Heart left ventricle (tissue), 16 donors: Measurements from ENCODE around the gene WDFY3. TPM values are rescaled to one million over a fixed set of nuclear protein-coding genes. Genes with fewer than 3 reads are reported as not detected.
A peak's percentile ranks its signal among the peaks of the same experiment; 100 is the strongest.

Source experiments
- ATAC-seq, 4 donors: fragments of 200-7000 bp; cut with Tn5 transposase; one replicate each; pipeline ENCODE4 v1.9.1; 2020 to 2022; ENCODE audit warnings: moderate library complexity in 4 of 4, mild to moderate bottlenecking in 3 of 4, moderate number of reproducible peaks in 1 of 4
- DNase-seq, 5 donors: peaks; one replicate each; pipeline ENCODE4 v3.0.0-alpha.2; 2020
- H3K27ac ChIP-seq, 12 donors: fragments of 200-600 bp; sonication (generic) in 4 of 12; one replicate each; pipeline versions ENCODE4 v1.5.0 to v1.8.0; 2016 to 2022; ENCODE audit warnings: mild to moderate bottlenecking in 2 of 12
- H3K27me3 ChIP-seq, 9 donors: fragments of 200-600 bp; sonication (generic) in 2 of 9; one replicate each; pipeline versions ENCODE4 v1.5.1 to v1.8.0; 2016 to 2022; ENCODE audit warnings: mild to moderate bottlenecking in 3 of 9
- H3K36me3 ChIP-seq, 9 donors: fragments of 200-600 bp; sonication (generic) in 2 of 9; one replicate each; pipeline versions ENCODE4 v1.5.0 to v1.8.0; 2018 to 2022; ENCODE audit warnings: mild to moderate bottlenecking in 2 of 9
- H3K4me1 ChIP-seq, 12 donors: fragments of 200-600 bp; sonication (generic) in 4 of 12; one replicate each; pipeline versions ENCODE4 v1.5.0 to v1.8.0; 2016 to 2022; ENCODE audit warnings: mild to moderate bottlenecking in 3 of 12
- H3K4me3 ChIP-seq, 12 donors: fragments of 200-600 bp; sonication (generic) in 4 of 12; one replicate each; pipeline versions ENCODE4 v1.5.0 to v1.8.0; 2017 to 2022; ENCODE audit warnings: mild to moderate bottlenecking in 9 of 12, moderate library complexity in 4 of 12
- H3K9me3 ChIP-seq, 12 donors: fragments of 200-600 bp; sonication (generic) in 4 of 12; one replicate each; pipeline versions ENCODE4 v1.5.0 to v1.8.0; 2016 to 2022; ENCODE audit warnings: mild to moderate bottlenecking in 1 of 12
- POLR2A ChIP-seq, 2 donors: fragments of 450-650 bp; IDR thresholded peaks; one replicate each; pipeline ENCODE4 v1.6.1; 2017; ENCODE audit warnings: antibody characterized with exemption in 2 of 2, mild to moderate bottlenecking in 2 of 2, moderate library complexity in 2 of 2
- WGBS, 4 donors: extraction: QIAGEN DNeasy Blood & Tissue Kit in 2 of 4; methylation state at CpG; one replicate each; pipeline versions ENCODE4 v1.1.5 to v1.1.7; 2013 to 2018; 5-methylcytosine and 5-hydroxymethylcytosine counted together
- intact Hi-C, 10 donors: fragments of 100-400 bp; cut with DNase I; formaldehyde crosslinking; loops; one replicate each; pipeline versions ENCODE4 v1.11.1 to v1.14.2; 2022
- polyA plus RNA-seq, 2 donors: library from polyadenylated mRNA; stranded (reverse); fragments of 200-250 nt; gene quantifications; one replicate each; pipeline ENCODE4 v1.2.3, GENCODE V29; 2013
- total RNA-seq, 9 donors: library from RNA; depleted of rRNA in 2 of 9; stranded (reverse); fragments of >200 nt in 2 of 9; fragmentation: NEBNext Ultra II Directional in 3 of 9; extraction: Animal tissue kit (Norgen Biotek cat#: 25700) in 3 of 9; gene quantifications; one replicate each; pipeline versions ENCODE4 v1.1.0 to v1.2.4, GENCODE V29; 2016 to 2023
- TF ChIP-seq, protein P1 (sequence below), 12 donors: fragments of 200-600 bp; sonication (generic) in 4 of 12; IDR thresholded peaks; one replicate each; pipeline versions ENCODE4 v1.5.0 to v1.8.0; 2018 to 2022; ENCODE audit warnings: antibody characterized with exemption in 12 of 12, mild to moderate bottlenecking in 5 of 12
- donor health status: ischemic (EF 13 %, LVEDD 7.1; RV severe dilation, severe dysfunction).
- donor health status: healthy with polysubstance abuse.
- donor health status: DM: no; HTN: yes; CAD: no.
- donor health status: DM: no; HTN: no; CAD: no.
- donor health status: ischemic (EF 25% LVEDD 6.9; RV normal size, moderate dysfunction).
- donor health status: ischemic (EF 25% LVEDD 5.7; RV mildly dilated, moderate dysfunction).
- donor health status: healthy.
- donor health status: DM: yes; HTN: yes; CAD: no.
- donor health status: ischemic (EF 35%, LVEDD 5.7; RV mildly dilated, moderate dysfunction).
- donor health status: nonischemic (EF 11% LVEDD 7.7; RV severe dilation, severe dysfunction).
- donor health status: DM: yes; HTN: yes; CAD: no.
- donor health status: PGD.
- donor health status: ischemic (EF 29% LVEDD 5.4; RV normal size, mild dysfunction).
- donor health status: nonischemic (EF 23%, LVEDD 6.1; RV moderate dilation, normal function).

The WDFY3 gene
- total and polyA plus RNA-seq, 11 donors: 5.0 to 103 (median 40.4) TPM

DNA sequence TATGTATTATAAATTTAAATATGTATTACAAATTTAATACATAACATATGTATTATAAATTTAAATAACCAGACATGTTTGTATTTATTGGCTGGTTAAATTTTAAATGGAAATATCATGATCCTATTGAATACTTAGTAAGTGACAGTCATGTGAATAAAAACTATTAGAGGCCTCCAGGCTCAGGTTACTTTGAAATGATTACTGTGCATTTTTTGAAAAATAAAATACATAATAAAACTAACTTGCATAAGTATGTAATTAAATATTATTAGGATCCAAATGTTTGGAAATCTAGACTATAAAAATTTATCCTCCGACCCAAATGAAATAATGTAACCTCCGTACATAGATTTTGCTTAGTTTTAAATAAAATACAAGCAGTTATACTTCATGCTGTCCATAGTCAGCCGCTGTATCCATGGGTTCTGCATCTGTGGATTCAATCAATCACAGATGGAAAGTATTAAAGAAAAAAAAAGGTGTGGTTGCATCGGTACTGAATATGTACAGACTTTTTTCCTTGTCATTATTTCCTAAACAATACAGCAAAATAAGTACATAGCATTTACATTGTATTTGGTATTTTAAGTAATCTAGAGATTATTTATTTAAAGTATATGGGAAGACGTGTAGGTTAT is 140.7 kb downstream of the WDFY3 start:
- intact Hi-C loops: no loop called here
- H3K4me1 ChIP-seq: no peaks in the 10 kb centered on the region
- WGBS, 4 donors: 93 to 97% (median 95%) methylated on average over 5 of the region's 5 CpGs
- no peaks in the 10 kb centered on the region for H3K27me3 ChIP-seq
- H3K36me3 ChIP-seq: peaks cover 0 to 66% (median 48%) of the 10 kb centered on the region in 9 donors
- H3K9me3 ChIP-seq: no peaks in the 10 kb centered on the region
- TF ChIP-seq, protein P1, sequence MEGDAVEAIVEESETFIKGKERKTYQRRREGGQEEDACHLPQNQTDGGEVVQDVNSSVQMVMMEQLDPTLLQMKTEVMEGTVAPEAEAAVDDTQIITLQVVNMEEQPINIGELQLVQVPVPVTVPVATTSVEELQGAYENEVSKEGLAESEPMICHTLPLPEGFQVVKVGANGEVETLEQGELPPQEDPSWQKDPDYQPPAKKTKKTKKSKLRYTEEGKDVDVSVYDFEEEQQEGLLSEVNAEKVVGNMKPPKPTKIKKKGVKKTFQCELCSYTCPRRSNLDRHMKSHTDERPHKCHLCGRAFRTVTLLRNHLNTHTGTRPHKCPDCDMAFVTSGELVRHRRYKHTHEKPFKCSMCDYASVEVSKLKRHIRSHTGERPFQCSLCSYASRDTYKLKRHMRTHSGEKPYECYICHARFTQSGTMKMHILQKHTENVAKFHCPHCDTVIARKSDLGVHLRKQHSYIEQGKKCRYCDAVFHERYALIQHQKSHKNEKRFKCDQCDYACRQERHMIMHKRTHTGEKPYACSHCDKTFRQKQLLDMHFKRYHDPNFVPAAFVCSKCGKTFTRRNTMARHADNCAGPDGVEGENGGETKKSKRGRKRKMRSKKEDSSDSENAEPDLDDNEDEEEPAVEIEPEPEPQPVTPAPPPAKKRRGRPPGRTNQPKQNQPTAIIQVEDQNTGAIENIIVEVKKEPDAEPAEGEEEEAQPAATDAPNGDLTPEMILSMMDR (IDR thresholded peaks at IDR 0.05): no peak
- TF ChIP-seq POLR2A (IDR thresholded peaks at IDR 0.05): no peak
- H3K27ac ChIP-seq: no peak overlapping the region
- ATAC-seq (no peak), DNase-seq (no peak)
- no peak overlapping the region for H3K4me3 ChIP-seq

DNA sequence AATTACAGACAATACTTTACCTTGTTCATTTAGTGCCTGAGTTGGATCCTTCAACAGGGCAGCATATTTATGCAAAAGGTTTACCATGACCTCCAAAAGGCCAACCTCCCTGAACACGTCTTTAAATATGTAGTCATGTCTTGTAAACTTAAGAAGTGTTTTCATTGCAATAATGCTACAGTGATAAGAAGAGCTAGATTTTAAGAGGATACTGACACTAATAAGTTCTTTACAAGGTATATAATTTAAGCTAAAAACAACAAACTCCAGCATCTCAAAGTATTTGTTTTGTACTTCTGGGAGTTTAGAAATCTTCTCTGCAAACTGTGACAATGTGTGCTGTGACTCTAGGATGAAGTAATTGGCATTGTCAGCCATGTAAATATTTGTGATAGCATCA is 145.4 kb downstream of the WDFY3 start:
- H3K4me3 ChIP-seq: no peak overlapping the region
- H3K4me1 ChIP-seq: no peaks in the 10 kb centered on the region
- H3K27me3 ChIP-seq: no peaks in the 10 kb centered on the region
- H3K9me3 ChIP-seq: no peaks in the 10 kb centered on the region
- H3K27ac ChIP-seq: no peak overlapping the region
- DNase-seq (no peak), ATAC-seq (no peak)
- TF ChIP-seq, protein P1 (IDR thresholded peaks at IDR 0.05): no peak
- 81 to 93% (median 90%) methylated on average over 1 of the region's 1 CpG for WGBS, 4 donors
- H3K36me3 ChIP-seq: peaks cover 0 to 67% (median 62%) of the 10 kb centered on the region in 9 donors
- intact Hi-C loops: no loop called here

GRCh38 chr4:84814094-84814750 is 152.3 kb downstream of the WDFY3 start:
- no peaks in the 10 kb centered on the region for H3K9me3 ChIP-seq
- no peak overlapping the region for H3K4me3 ChIP-seq
- no peak for TF ChIP-seq POLR2A (IDR thresholded peaks at IDR 0.05)
- TF ChIP-seq, protein P1 (IDR thresholded peaks at IDR 0.05): no peak
- H3K4me1 ChIP-seq: peaks cover 0 to 6% (median 0%) of the 10 kb centered on the region in 12 donors
- intact Hi-C loops: no loop called here
- H3K27ac ChIP-seq: no peak overlapping the region
- ATAC-seq: peak in 2 of 4 donors; percentile 64 to 88
- 85 to 92% (median 89%) methylated on average over 5 of the region's 5 CpGs for WGBS, 4 donors
- DNase-seq: no peak
- peaks cover 0 to 83% (median 58%) of the 10 kb centered on the region in 9 donors for H3K36me3 ChIP-seq
- no peaks in the 10 kb centered on the region for H3K27me3 ChIP-seq

DNA sequence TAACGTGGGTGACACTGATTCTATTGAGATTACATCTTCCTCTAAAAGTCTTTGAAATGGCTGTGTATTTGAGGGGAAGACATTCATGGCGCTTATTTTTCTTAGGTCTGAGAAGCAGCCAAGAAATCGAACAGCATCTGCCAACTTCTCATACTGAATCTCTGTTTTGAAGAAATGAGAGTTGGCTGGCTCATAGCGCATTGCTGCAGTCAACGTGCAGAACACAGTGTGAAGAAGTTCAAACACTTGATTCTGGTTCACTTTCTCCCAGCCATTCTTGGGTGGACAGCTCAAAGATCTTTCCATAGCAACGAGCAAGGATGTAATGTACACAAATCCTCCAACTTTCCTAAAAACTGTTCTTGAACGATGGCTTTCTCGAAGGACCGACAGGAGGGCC is 156.5 kb downstream of the WDFY3 start:
- WGBS, 4 donors: 78 to 90% (median 88%) methylated on average over 9 of the region's 9 CpGs
- Histone ChIP-seq H3K27me3 (no peaks in the 10 kb centered on the region), H3K4me3 (no peak overlapping the region), H3K27ac (no peak overlapping the region), H3K9me3 (no peaks in the 10 kb centered on the region), H3K36me3 (peaks cover 0 to 60% (median 39%) of the 10 kb centered on the region in 9 donors), H3K4me1 (peaks cover 0 to 6% (median 0%) of the 10 kb centered on the region in 12 donors)
- intact Hi-C loops: loop anchor here in 1 of 10 donors (10.0 kb wide), 1 partner anchor 55 kb away; no protein-coding TSS in a partner anchor
- DNase-seq (no peak), ATAC-seq (no peak)
- no peak for TF ChIP-seq POLR2A (IDR thresholded peaks at IDR 0.05)
- TF ChIP-seq, protein P1 (IDR thresholded peaks at IDR 0.05): no peak
